GM21360 (cell line): ENCODE data around the gene FAT2.
A peak's percentile ranks its signal among the peaks of the same experiment; 100 is the strongest.
"Not testable (repeated sequence)": the region's sequence is repeated elsewhere in the genome, so short reads cannot be mapped to it uniquely, and the experiment has no call there.

Source experiments
- ATAC-seq: cut with Tn5 transposase; IDR thresholded peaks from one replicate; pipeline ENCODE4 v1.9.1; 2021; ENCODE audit warnings: mild to moderate bottlenecking, moderate library complexity; ENCODE audit not compliant: unreplicated experiment

The FAT2 gene

DNA sequence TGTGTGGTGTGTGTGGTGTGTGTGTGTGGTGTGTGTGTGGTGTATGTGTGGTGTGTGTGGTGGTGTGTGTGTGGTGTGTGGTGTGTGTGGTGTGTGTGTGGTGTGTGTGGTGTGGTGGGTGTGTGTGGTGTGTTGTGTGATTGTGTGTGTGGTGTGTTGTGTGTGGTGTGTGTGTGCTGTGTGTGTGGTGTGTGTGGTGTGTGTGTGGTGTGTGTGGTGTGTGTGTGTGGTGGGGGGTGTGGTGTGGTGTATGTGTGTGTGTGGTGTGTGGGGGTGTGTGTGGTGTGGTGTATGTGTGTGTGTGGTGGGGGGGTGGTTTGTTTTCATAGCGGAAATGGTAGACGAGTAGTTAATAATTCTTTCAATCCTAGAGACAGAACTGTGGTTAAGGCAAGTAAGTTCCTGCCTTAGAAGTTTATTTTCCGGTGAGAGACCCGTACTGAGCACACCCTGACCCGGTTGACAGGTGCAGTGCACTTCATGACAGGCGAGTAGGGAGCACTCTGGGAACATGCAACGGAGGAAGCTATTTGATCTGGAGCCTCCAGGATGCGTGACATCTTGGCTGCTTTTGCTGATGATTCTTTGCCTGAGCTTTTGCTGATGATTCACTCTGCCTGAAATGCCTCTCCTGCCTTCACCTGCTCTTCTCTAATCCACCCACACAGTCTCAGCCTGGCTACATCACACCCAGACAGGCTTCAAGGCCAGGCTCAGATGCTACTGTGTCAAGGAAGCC, 21.7 kb upstream of the FAT2 start:
- peak; percentile 71 for ATAC-seq

DNA sequence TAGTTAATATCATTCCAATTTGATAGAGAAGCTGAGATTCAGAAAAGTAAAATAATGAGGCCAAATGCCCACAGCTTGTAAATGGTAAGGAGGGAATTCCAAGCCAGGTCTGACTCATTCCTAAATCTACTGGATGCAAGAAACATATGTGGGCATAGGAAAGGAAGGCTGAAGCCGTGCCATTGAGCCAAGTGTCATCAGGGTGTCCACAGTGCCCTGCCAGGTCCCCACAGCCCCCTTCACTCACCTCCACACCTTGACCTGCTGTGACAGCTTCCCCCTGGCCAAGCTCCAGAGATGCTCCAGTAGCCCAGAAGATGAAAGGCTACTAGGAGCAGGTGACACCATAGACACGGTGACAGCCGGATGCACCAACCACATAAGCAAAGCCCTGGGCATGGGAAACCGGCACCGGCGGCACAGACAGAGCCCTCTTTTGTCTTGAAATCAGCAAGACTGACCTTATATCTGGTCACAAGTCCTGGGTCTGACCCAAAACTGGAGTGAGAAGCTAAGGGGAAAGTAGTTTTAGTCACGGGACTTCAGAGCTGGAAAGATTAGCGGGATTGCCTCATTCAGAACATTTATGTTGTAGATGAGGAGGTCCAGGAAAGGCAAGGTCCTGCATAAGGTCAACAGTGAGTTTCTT, 20.1 kb upstream of the FAT2 start:
- ATAC-seq, result no peak

DNA sequence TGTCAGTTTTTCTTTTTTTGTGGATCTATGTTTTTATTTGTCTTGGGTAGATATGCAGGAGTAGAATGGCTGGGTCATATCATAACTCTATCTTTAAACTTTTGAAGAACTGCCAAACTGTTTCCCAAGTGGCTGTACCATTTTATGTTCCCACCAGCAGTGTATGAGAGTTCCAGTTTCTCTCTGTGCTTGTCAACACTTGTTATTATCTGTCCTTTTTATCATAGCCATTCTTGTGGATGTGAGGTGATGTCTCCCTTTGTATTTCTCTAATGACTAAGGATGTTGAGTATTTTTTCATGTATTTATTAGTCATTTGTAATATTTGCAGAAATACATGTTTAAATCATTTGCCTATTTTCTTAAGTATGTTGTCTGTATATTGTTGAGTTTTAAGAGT, 17.4 kb upstream of the FAT2 start:
- no peak for ATAC-seq

DNA sequence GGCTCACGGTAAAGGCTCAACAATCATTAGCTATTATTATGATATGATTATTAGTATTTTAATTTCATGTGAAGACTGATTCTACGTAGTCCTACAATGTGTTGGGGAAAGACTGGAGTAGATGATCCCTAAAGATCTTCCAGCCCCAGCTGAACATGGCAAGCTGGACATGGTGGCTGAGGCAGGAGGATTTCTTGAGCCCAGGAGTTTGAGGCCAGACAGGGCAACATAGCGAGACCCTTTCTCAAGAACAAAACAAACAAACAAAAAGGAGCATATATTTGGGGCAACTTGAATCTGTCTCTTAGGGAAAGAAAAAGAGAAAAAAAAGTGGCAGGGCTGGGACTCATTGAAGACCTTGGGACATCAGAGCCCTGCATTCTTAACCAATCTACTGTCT, 16.2 kb upstream of the FAT2 start:
- no peak for ATAC-seq

GRCh38 chr5:151605559-151605958, 14.4 kb upstream of the FAT2 start:
- no peak for ATAC-seq

GRCh38 chr5:151602806-151603205, 11.7 kb upstream of the FAT2 start:
- no peak for ATAC-seq

DNA sequence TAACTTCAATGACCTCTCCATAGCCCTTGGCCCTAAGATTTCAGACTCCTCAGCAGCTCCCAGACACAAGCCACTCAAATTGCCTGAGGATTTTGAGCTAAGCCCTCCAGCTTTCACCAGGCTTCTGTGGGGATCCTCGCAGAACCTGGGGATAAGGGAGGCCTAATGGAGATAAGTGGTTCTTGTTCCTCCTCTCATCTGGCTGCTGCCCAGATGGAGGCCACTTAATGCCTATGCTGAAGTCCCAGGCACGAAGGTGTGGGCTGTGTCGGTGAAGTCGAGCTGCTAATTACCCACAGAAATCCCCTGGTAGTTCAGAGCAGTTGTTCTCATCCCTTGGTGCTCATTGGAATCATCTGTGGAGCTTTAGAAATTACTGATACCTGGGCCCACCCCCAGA, 10.3 kb upstream of the FAT2 start:
- ATAC-seq, result no peak

GRCh38 chr5:151600069-151600665, 9.0 kb upstream of the FAT2 start:
- no peak for ATAC-seq

- ATAC-seq, result no peak
Observed at GRCh38 chr5:151598984-151599383, 7.9 kb upstream of the FAT2 start.

DNA sequence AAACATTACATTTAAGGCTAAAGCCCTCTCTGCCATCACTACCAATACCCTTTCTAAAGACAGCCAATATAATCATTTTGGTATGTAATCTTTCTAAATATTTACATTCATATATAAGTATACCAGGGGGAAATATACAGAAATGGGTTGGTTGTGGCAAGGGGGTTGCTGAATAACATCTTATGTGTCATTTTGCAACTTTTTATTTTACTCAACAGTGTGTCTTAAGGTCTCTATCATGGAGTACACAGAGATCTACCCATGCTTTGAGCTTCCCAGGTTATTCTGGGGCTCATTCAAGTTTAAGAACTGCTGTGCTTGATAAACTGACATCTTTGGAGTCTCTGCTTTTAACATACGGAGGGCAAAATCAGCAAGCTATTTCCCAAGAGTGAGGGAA, 7.4 kb upstream of the FAT2 start:
- no peak for ATAC-seq

DNA sequence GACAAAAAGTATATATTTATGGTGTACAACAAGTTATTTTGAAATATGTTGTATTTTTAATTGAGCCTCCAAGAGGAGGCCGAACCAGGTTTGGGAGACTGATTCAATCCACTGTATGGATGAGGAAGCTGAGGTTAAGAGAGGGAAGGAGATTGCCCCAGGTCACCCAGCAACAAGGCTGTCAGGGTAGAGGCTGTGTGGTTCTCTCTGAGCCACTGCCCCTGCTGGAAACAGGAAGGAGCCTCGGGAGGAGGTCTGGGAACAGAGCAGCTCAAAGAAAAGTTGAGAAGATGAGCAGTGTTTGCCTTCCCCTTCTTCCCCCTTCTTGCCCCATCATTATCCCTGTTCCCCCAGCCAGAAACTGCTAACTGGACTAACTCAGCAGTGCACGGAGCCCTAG, 6.6 kb upstream of the FAT2 start:
- no peak for ATAC-seq

GRCh38 chr5:151596828-151597539, 5.9 kb upstream of the FAT2 start:
- no peak for ATAC-seq

DNA sequence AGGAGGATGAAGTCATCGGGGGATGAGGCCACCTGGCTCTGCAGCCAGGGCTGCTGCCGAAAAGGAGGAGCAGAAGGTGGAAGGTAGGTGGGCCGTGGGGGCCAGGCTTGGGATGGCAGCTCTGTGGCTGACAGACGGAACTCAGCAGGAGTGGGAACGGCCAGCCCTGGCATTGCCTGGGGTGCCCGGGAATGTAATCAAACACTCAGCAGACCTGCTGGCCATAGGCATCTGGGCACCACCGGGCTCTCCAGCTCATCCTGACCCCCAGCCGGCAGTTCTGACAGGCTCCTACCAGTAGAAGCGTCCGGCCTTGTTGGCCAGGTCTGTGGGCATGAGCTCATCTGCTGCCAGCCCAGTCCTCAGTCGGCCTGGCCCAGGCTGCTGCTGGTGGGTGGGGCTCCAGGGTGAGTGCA, 4.3 kb upstream of the FAT2 start:
- ATAC-seq, result no peak

DNA sequence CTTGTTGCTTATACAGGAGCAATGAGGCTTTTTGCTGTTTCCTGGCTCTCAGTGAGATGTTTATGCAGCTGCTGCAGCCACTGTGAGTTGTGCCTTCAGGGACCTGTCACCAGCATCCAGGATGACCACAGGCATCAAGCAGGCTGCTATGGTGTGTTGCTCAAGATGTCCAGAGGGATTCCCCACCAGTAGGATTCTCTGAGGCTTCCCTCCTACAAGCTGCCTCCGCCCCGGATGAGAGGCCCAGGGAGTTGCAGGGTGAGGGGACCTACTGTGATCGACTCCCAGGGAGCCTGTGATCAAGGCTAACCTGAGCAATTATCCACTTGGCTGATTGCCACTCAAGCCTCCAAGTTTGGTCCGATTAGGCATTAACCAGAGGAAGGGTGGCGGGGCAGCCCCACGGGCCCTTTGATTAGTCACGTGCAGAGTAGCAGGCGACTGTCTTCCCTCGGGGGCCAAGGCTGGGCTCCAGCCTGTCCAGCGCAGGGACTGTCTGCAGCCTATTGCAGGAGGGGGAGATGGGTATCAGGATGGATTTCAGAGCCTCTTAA, 1.8 kb upstream of the FAT2 start:
- ATAC-seq, result no peak

- no peak for ATAC-seq
Observed at GRCh38 chr5:151589878-151590570, 1.1 kb downstream of the FAT2 start.

DNA sequence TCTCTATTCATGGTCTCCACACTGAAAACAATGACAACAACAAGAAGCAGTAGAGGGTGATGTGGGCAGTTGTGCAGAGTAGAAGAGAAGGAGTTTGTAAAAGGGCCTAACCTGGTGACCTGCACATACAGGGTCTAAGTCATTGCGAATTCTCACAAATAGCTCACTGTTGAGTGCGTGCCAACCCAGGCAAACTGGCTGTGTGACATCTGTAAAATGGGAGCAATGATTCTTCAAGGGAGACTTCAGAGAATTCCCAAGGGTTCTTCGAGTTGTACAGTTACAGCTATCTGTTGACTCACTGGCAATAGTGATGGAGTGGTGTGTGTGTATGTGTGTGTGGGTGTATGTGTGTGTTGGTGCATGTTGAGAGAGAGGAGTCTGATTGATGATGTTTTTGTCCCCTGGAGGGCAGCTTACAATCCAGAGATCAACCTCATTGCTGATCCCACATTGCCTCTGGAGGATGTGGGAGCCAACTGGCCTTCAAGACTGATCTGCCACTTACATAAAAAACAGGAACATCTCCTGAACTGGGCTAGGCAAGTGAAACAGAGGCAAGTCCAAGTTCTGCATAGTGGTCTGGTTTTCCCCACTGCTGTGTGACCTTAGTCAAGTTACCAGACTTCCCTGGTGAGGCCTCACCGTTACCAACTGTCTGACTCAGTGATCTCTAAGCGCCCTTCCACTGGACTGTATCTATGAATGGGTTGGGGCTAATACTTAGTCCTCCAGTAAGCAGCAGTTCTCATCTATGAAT, 3.2 kb downstream of the FAT2 start:
- ATAC-seq, result no peak

- ATAC-seq, result no peak
Observed at GRCh38 chr5:151585970-151586369, 5.2 kb downstream of the FAT2 start.

DNA sequence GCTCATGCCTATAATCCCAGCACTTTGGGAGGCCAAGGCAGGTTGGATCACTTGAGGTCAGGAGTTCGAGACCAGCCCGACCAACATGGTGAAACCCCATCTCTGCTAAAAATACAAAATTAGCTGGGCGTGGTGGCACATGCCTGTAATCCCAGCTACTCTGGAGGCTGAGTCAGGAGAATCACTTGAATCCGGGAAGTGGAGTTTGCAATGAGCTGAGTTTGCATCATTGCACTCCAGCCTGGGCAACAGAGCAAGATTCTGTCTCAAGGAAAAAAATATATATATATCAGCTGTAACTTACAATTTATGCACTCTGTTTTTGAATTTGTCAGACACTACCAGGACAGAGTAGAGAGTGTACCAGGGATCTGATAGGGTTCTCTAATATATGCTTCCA, 5.8 kb downstream of the FAT2 start:
- not testable (repeated sequence) for ATAC-seq

- no peak for ATAC-seq
Observed at GRCh38 chr5:151584057-151584937, 6.8 kb downstream of the FAT2 start.
